Large intestine (tissue), 3 donors: ENCODE results near the gene DERL3. TPM values are rescaled to one million over a fixed set of nuclear protein-coding genes. Genes with fewer than 3 reads are reported as not detected.

Experiments used
- DNase-seq, 2 donors: peaks; one replicate each; pipeline versions ENCODE4 v3.0.0 to v3.0.0-alpha.2; 2013
- H3K27ac ChIP-seq: one replicate; pipeline ENCODE4 v1.5.1; 2013; ENCODE audit warnings: low read length
- H3K27me3 ChIP-seq: 2 replicates; pipeline ENCODE4 v1.6.1; 2013; ENCODE audit warnings: low read length; ENCODE audit not compliant: control insufficient read depth, insufficient read depth
- H3K36me3 ChIP-seq: 2 replicates; pipeline ENCODE4 v1.6.1; 2013; ENCODE audit warnings: low read length; ENCODE audit not compliant: control insufficient read depth, insufficient read depth
- H3K4me1 ChIP-seq: one replicate; pipeline ENCODE4 v1.6.1; 2013; ENCODE audit warnings: low read length; ENCODE audit not compliant: control insufficient read depth, insufficient read depth
- H3K4me3 ChIP-seq: one replicate; pipeline ENCODE4 v1.5.1; 2013; ENCODE audit warnings: low read length
- H3K9me3 ChIP-seq: one replicate; pipeline ENCODE4 v1.6.1; 2013; ENCODE audit warnings: mild to moderate bottlenecking, low read depth, low read length, moderate library complexity; ENCODE audit not compliant: control insufficient read depth
- WGBS: methylation state at CpG from one replicate; pipeline ENCODE4 v1.1.5; 2013; ENCODE audit warnings: low lambda C conversion rate; ENCODE audit not compliant: insufficient coverage; 5-methylcytosine and 5-hydroxymethylcytosine counted together
- polyA plus RNA-seq: library from polyadenylated mRNA; unstranded; fragments of 120-200 nt; gene quantifications from one replicate; pipeline ENCODE4 v1.2.1, GENCODE V29; 2013

Gene DERL3
- polyA plus RNA-seq, 1 donor = 4.8 TPM

GRCh38 chr22:23836692-23837495 is 1.9 kb downstream of the DERL3 start:
- no peak for DNase-seq
- Histone ChIP-seq H3K4me3 (no peak overlapping the region), H3K4me1 (peaks cover 14% of the 10 kb centered on the region), H3K27ac (no peak overlapping the region), H3K9me3 (peaks cover 6% of the 10 kb centered on the region), H3K27me3 (peaks cover 2% of the 10 kb centered on the region), H3K36me3 (peaks cover 48% of the 10 kb centered on the region)
- no CpG with 5 or more reads among the region's 12 CpGs for WGBS

GRCh38 chr22:23836281-23836680 is 2.5 kb downstream of the DERL3 start:
- Histone ChIP-seq H3K4me3 (no peak overlapping the region), H3K9me3 (peaks cover 6% of the 10 kb centered on the region), H3K27ac (no peak overlapping the region), H3K36me3 (peaks cover 54% of the 10 kb centered on the region), H3K4me1 (peaks cover 14% of the 10 kb centered on the region), H3K27me3 (peaks cover 2% of the 10 kb centered on the region)
- DNase-seq = no peak
- whole genome bisulfite sequencing = 100% methylated on average over 1 of the region's 5 CpGs

GRCh38 chr22:23835484-23836144 is 3.2 kb downstream of the DERL3 start:
- Histone ChIP-seq H3K27me3 (peaks cover 2% of the 10 kb centered on the region), H3K4me1 (peaks cover 14% of the 10 kb centered on the region), H3K27ac (no peak overlapping the region), H3K36me3 (peaks cover 59% of the 10 kb centered on the region), H3K4me3 (no peak overlapping the region), H3K9me3 (peaks cover 6% of the 10 kb centered on the region)
- DNase-seq = no peak
- WGBS = 87% methylated on average over 3 of the region's 11 CpGs

- Histone ChIP-seq H3K36me3 (peaks cover 59% of the 10 kb centered on the region), H3K4me3 (no peak overlapping the region), H3K27me3 (peaks cover 2% of the 10 kb centered on the region), H3K9me3 (peaks cover 6% of the 10 kb centered on the region), H3K27ac (no peak overlapping the region), H3K4me1 (peaks cover 14% of the 10 kb centered on the region)
- 83% methylated on average over 2 of the region's 10 CpGs for WGBS
- no peak for DNase-seq
These were observed 3.9 kb downstream of the DERL3 start for GRCh38 chr22:23834793-23835483.

- peaks cover 6% of the 10 kb centered on the region for H3K9me3 ChIP-seq
- no peak overlapping the region for H3K4me3 ChIP-seq
- peaks cover 61% of the 10 kb centered on the region for H3K36me3 ChIP-seq
- H3K27me3 ChIP-seq = peaks cover 2% of the 10 kb centered on the region
- no CpG with 5 or more reads among the region's 3 CpGs for WGBS
- H3K4me1 ChIP-seq = peaks cover 13% of the 10 kb centered on the region
- no peak for DNase-seq
- H3K27ac ChIP-seq = no peak overlapping the region
These were observed 4.4 kb downstream of the DERL3 start for GRCh38 chr22:23834406-23834792.

GRCh38 chr22:23833911-23834317 is 4.9 kb downstream of the DERL3 start:
- no CpG with 5 or more reads among the region's 13 CpGs for WGBS

GRCh38 chr22:23833017-23833751 is 5.6 kb downstream of the DERL3 start:
- Histone ChIP-seq H3K36me3 (peaks cover 72% of the 10 kb centered on the region), H3K4me3 (no peak overlapping the region), H3K9me3 (no peaks in the 10 kb centered on the region), H3K4me1 (peaks cover 3% of the 10 kb centered on the region), H3K27ac (no peak overlapping the region), H3K27me3 (no peaks in the 10 kb centered on the region)
- no CpG with 5 or more reads among the region's 16 CpGs for WGBS
- no peak for DNase-seq

More at GRCh38 chr22:23833911-23834317, 4.9 kb downstream of the DERL3 start:
- Histone ChIP-seq H3K27me3 (peaks cover 2% of the 10 kb centered on the region), H3K36me3 (peaks cover 66% of the 10 kb centered on the region), H3K4me3 (no peak overlapping the region), H3K27ac (no peak overlapping the region), H3K4me1 (peaks cover 9% of the 10 kb centered on the region), H3K9me3 (peaks cover 4% of the 10 kb centered on the region)
- no peak for DNase-seq

- Histone ChIP-seq H3K27me3 (no peaks in the 10 kb centered on the region), H3K27ac (no peak overlapping the region), H3K36me3 (peaks cover 73% of the 10 kb centered on the region), H3K4me1 (no peaks in the 10 kb centered on the region), H3K4me3 (no peak overlapping the region), H3K9me3 (no peaks in the 10 kb centered on the region)
- no peak for DNase-seq
- no CpG with 5 or more reads among the region's 11 CpGs for WGBS
These were observed 6.4 kb downstream of the DERL3 start for GRCh38 chr22:23832226-23833016.

GRCh38 chr22:23831781-23832180 is 7.0 kb downstream of the DERL3 start:
- Histone ChIP-seq H3K27ac (no peak overlapping the region), H3K36me3 (peaks cover 77% of the 10 kb centered on the region), H3K9me3 (no peaks in the 10 kb centered on the region), H3K4me1 (no peaks in the 10 kb centered on the region), H3K4me3 (no peak overlapping the region), H3K27me3 (no peaks in the 10 kb centered on the region)
- WGBS = no CpG with 5 or more reads among the region's 10 CpGs
- no peak for DNase-seq
